K562 (cell line): Measurements from ENCODE around the gene STT3A. TPM values are rescaled to one million over a fixed set of nuclear protein-coding genes. Genes with fewer than 3 reads are reported as not detected.

Experiments used
- CBFA2T2 ChIP-seq: fragments of 450-650 bp; conservative IDR thresholded peaks from 2 replicates; pipeline ENCODE4 v1.6.1; 2017; ENCODE audit warnings: mild to moderate bottlenecking
- DNMT1 ChIP-seq: fragments of 450-650 bp; IDR thresholded peaks from 2 replicates; pipeline ENCODE4 v1.6.1; 2016; ENCODE audit warnings: antibody characterized with exemption, mild to moderate bottlenecking
- ESRRB ChIP-seq: fragments of 250-450 bp; sonication (Bioruptor Pico); IDR thresholded peaks from 2 replicates; pipeline ENCODE4 v1.5.0; 2020; ENCODE audit warnings: mild to moderate bottlenecking, moderate library complexity, borderline replicate concordance
- FOXK1 ChIP-seq: sonication (generic); formaldehyde crosslinking; IDR thresholded peaks from 2 replicates; pipeline ENCODE4 v1.8.0; 2022; ENCODE audit warnings: missing genetic modification reagents, mild to moderate bottlenecking, borderline replicate concordance
- FOXP1 ChIP-seq: sonication (generic); formaldehyde crosslinking; IDR thresholded peaks from 2 replicates; pipeline ENCODE4 v1.8.0; 2022; ENCODE audit warnings: mild to moderate bottlenecking, missing genetic modification reagents
- NCOA4 ChIP-seq: fragments of 450-650 bp; IDR thresholded peaks from 2 replicates; pipeline ENCODE4 v1.6.1; 2018; ENCODE audit warnings: mild to moderate bottlenecking; ENCODE audit not compliant: partially characterized antibody
- RBM15 ChIP-seq: fragments of 200-400 bp; formaldehyde crosslinking; IDR thresholded peaks from 2 replicates; pipeline ENCODE4 v1.6.1; 2018; ENCODE audit warnings: mild to moderate bottlenecking, low read length, moderate library complexity; ENCODE audit not compliant: insufficient read depth
- SP2 ChIP-seq: IDR thresholded peaks from 2 replicates; pipeline ENCODE4 v1.6.1; 2011; ENCODE audit warnings: mild to moderate bottlenecking, low read depth, low read length, moderate library complexity; ENCODE audit not compliant: poor library complexity, severe bottlenecking; ENCODE audit errors: extremely low read depth
- SPI1 ChIP-seq: IDR thresholded peaks from 2 replicates; pipeline ENCODE4 v1.6.1; 2011; ENCODE audit warnings: low read depth, low read length, control low read depth, borderline replicate concordance
- ZNF354B ChIP-seq: fragments of 250-450 bp; sonication (Bioruptor Pico); IDR thresholded peaks from 2 replicates; pipeline ENCODE4 v1.4.0; 2020
- polyA plus RNA-seq, 8 experiments: library from polyadenylated mRNA; depleted of rRNA in 4 of 8; stranded (reverse) in 5 of 8; unstranded in 3 of 8; fragments of >200 nt; fragmentation: Nextera tagmentation in 2 of 8; fragmentation: Illumina TruSeq in 1 of 8; extraction: Ambion mirVana in 2 of 8; extraction: Trizol in 1 of 8; gene quantifications; 2 replicates each; pipeline versions ENCODE4 v1.2.1 to v1.2.3, GENCODE V29; 2011 to 2014; ENCODE audit warnings: inconsistent platforms in 1 of 8, missing spikeins in 1 of 8
- total RNA-seq, 7 experiments: library from RNA; depleted of rRNA in 6 of 7; stranded (reverse); fragments of >200 nt in 6 of 7; fragmentation: Illumina TruSeq in 2 of 7; extraction: Trizol in 2 of 7; gene quantifications; 2 replicates each; pipeline versions ENCODE4 v1.2.1 to v1.2.3, GENCODE V29; 2011 to 2021; ENCODE audit warnings: low replicate concordance in 1 of 7
- TF ChIP-seq, protein P1 (sequence below): conservative IDR thresholded peaks from 2 replicates; pipeline ENCODE4 v1.6.1; 2011; ENCODE audit warnings: low read depth, mild to moderate bottlenecking, low read length; ENCODE audit not compliant: control insufficient read depth
- TF ChIP-seq, protein P2 (sequence below): fragments of 450-650 bp; IDR thresholded peaks from 2 replicates; pipeline ENCODE4 v1.6.1; 2016; ENCODE audit warnings: low read depth, mild to moderate bottlenecking, moderate library complexity
- TF ChIP-seq, protein P3 (sequence below): IDR thresholded peaks from 2 replicates; pipeline ENCODE4 v1.6.1; 2012; ENCODE audit warnings: low read depth, low read length, improper control_type of control experiment, borderline replicate concordance
- TF ChIP-seq, protein P4 (sequence below), 2 experiments: fragments of 450-650 bp in 1 of 2; IDR thresholded peaks; 2 replicates each; pipeline ENCODE4 v1.6.1; 2011 to 2017; ENCODE audit warnings: low read depth in 2 of 2, antibody characterized with exemption in 1 of 2, borderline replicate concordance in 1 of 2, low read length in 1 of 2, mild to moderate bottlenecking in 1 of 2, mixed read lengths in 1 of 2; ENCODE audit not compliant: control insufficient read depth in 1 of 2
- TF ChIP-seq, protein P5 (sequence below): fragments of 450-650 bp; formaldehyde crosslinking; IDR thresholded peaks from 2 replicates; pipeline ENCODE4 v1.4.0; 2020; ENCODE audit warnings: mild to moderate bottlenecking, moderate library complexity
- TF ChIP-seq, protein P6 (sequence below): sonication (generic); IDR thresholded peaks from 2 replicates; pipeline ENCODE4 v1.6.1; 2016

Gene STT3A
- total and polyA plus RNA-seq, 9 of the 15 experiments (the other 6 are each of a cell fraction or from before 2014, with no cell fraction given): 70.7 to 330 (median 192) TPM

DNA sequence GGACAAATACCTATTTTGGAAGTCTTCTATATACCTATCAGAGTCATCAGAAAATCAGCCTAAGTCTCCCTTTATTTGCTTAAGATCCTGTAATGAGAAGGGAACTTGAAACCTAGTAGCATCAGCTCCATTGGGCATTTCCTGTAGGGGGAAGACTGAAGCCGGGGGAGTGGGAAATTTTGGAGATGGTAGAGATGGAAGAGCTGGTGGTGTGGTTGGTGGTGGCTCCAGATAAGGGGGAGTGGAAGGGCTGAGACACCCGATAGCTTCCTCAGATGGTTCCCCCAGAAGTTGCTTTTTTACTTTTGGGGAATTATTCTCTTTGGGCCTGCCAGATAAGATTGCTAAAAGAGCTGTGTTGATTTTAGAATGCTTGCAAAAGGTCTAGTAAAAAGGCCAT, 39.7 kb upstream of the STT3A start (continued):
- TF ChIP-seq FOXK1 (CRISPR knock-in tag) (no peak), FOXP1 (no peak), DNMT1 (no peak), SP2 (no peak), NCOA4 (peak; percentile 73), SPI1 (peak; percentile 9; the same call in 1 of the 2 replicates), CBFA2T2 (peak; percentile 99), ESRRB (CRISPR knock-in tag) (no peak), ZNF354B (no peak), RBM15 (no peak)
- TF ChIP-seq, protein P1, sequence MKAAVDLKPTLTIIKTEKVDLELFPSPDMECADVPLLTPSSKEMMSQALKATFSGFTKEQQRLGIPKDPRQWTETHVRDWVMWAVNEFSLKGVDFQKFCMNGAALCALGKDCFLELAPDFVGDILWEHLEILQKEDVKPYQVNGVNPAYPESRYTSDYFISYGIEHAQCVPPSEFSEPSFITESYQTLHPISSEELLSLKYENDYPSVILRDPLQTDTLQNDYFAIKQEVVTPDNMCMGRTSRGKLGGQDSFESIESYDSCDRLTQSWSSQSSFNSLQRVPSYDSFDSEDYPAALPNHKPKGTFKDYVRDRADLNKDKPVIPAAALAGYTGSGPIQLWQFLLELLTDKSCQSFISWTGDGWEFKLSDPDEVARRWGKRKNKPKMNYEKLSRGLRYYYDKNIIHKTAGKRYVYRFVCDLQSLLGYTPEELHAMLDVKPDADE: peak; percentile 86; the same call in 1 of the 2 replicates
- TF ChIP-seq, protein P2, sequence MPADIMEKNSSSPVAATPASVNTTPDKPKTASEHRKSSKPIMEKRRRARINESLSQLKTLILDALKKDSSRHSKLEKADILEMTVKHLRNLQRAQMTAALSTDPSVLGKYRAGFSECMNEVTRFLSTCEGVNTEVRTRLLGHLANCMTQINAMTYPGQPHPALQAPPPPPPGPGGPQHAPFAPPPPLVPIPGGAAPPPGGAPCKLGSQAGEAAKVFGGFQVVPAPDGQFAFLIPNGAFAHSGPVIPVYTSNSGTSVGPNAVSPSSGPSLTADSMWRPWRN: peak; percentile 74
- TF ChIP-seq, protein P3, sequence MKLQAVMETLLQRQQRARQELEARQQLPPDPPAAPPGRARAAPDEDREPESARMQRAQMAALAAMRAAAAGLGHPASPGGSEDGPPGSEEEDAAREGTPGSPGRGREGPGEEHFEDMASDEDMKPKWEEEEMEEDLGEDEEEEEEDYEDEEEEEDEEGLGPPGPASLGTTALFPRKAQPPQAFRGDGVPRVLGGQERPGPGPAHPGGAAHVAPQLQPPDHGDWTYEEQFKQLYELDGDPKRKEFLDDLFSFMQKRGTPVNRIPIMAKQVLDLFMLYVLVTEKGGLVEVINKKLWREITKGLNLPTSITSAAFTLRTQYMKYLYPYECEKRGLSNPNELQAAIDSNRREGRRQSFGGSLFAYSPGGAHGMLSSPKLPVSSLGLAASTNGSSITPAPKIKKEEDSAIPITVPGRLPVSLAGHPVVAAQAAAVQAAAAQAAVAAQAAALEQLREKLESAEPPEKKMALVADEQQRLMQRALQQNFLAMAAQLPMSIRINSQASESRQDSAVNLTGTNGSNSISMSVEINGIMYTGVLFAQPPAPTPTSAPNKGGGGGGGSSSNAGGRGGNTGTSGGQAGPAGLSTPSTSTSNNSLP: peak; percentile 78; the same call in 1 of the 2 replicates
- TF ChIP-seq, protein P4, sequence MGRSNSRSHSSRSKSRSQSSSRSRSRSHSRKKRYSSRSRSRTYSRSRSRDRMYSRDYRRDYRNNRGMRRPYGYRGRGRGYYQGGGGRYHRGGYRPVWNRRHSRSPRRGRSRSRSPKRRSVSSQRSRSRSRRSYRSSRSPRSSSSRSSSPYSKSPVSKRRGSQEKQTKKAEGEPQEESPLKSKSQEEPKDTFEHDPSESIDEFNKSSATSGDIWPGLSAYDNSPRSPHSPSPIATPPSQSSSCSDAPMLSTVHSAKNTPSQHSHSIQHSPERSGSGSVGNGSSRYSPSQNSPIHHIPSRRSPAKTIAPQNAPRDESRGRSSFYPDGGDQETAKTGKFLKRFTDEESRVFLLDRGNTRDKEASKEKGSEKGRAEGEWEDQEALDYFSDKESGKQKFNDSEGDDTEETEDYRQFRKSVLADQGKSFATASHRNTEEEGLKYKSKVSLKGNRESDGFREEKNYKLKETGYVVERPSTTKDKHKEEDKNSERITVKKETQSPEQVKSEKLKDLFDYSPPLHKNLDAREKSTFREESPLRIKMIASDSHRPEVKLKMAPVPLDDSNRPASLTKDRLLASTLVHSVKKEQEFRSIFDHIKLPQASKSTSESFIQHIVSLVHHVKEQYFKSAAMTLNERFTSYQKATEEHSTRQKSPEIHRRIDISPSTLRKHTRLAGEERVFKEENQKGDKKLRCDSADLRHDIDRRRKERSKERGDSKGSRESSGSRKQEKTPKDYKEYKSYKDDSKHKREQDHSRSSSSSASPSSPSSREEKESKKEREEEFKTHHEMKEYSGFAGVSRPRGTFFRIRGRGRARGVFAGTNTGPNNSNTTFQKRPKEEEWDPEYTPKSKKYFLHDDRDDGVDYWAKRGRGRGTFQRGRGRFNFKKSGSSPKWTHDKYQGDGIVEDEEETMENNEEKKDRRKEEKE (IDR thresholded peaks at IDR 0.05; ENCODE audit: borderline replicate concordance in 1 of 2, control insufficient read depth in 1 of 2, low read depth in 2 of 2, low read length in 1 of 2): 0 out of 4 replicates have a peak, but pooled peaks of 1 of the 2 experiments have one; percentile 14
- TF ChIP-seq, protein P5, sequence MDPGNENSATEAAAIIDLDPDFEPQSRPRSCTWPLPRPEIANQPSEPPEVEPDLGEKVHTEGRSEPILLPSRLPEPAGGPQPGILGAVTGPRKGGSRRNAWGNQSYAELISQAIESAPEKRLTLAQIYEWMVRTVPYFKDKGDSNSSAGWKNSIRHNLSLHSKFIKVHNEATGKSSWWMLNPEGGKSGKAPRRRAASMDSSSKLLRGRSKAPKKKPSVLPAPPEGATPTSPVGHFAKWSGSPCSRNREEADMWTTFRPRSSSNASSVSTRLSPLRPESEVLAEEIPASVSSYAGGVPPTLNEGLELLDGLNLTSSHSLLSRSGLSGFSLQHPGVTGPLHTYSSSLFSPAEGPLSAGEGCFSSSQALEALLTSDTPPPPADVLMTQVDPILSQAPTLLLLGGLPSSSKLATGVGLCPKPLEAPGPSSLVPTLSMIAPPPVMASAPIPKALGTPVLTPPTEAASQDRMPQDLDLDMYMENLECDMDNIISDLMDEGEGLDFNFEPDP: no peak
- TF ChIP-seq, protein P6, sequence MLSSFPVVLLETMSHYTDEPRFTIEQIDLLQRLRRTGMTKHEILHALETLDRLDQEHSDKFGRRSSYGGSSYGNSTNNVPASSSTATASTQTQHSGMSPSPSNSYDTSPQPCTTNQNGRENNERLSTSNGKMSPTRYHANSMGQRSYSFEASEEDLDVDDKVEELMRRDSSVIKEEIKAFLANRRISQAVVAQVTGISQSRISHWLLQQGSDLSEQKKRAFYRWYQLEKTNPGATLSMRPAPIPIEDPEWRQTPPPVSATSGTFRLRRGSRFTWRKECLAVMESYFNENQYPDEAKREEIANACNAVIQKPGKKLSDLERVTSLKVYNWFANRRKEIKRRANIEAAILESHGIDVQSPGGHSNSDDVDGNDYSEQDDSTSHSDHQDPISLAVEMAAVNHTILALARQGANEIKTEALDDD: peak; percentile 58; the same call in 1 of the 2 replicates
